ENCODE results near the gene CRYBG1. TPM values are rescaled to one million over a fixed set of nuclear protein-coding genes. Genes with fewer than 3 reads are reported as not detected.

The CRYBG1 gene
- total RNA-seq, 1 experiment from 2014 or later = 14.1 TPM

- no peak for DNase-seq (ENCODE audit: low read depth)
These were observed 59.5 kb downstream of the CRYBG1 start for GRCh38 chr6:106419900-106420613.

DNA sequence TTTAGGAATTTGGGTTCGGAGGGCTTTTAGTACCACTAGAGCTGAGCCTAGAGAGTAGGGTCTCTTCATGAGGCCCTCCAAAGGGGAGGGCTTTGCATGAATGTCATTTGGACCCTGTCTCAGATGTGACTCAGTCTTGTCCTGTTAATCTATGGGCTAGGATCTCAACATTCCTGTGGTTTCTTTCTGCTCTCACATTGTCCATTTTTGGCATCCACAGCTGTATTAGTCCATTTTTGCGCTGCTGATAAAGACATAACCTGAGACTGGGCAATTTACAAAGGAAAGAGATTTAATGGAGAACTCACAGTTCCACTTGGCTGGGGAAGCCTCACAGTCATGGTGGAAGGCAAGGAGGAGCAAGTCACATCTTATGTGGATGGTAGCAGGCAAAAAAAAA is 61.0 kb downstream of the CRYBG1 start:
- DNase-seq (ENCODE audit: low read depth) = peak; percentile 17

DNA sequence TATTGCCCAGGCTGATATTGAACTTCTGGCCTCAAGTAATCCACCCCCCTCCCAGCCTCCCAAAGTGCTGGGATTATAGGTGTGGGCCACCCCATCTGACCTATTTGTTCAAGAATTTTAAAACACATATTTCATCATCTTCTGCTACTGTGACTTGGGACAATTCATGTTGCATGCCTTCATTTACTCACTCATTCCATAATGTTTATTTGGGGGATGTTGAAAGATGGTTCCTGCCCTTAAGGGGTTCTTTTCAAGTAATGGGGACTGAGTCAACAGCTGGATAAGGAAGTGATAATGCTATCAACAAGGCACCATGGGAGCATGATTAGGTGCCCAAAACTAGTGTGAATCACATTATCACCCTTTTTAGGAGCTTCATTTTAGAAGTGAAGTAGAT is 62.0 kb downstream of the CRYBG1 start:
- no peak for DNase-seq (ENCODE audit: low read depth)

GRCh38 chr6:106425382-106425781 is 64.9 kb downstream of the CRYBG1 start:
- DNase-seq (ENCODE audit: low read depth) = no peak

- DNase-seq (ENCODE audit: low read depth) = no peak
These were observed 65.9 kb downstream of the CRYBG1 start for GRCh38 chr6:106426250-106426970.

- DNase-seq (ENCODE audit: low read depth) = no peak
These were observed 69.9 kb downstream of the CRYBG1 start for GRCh38 chr6:106430466-106430865.

- no peak for DNase-seq (ENCODE audit: low read depth)
These were observed 70.9 kb downstream of the CRYBG1 start for GRCh38 chr6:106431405-106431804.

GRCh38 chr6:106431972-106432371 is 71.5 kb downstream of the CRYBG1 start:
- DNase-seq (ENCODE audit: low read depth) = no peak

GRCh38 chr6:106434530-106434929 is 74.0 kb downstream of the CRYBG1 start:
- no peak for DNase-seq (ENCODE audit: low read depth)

GRCh38 chr6:106439459-106439858 is 78.9 kb downstream of the CRYBG1 start:
- no peak for DNase-seq (ENCODE audit: low read depth)

- DNase-seq (ENCODE audit: low read depth) = no peak
These were observed 80.0 kb downstream of the CRYBG1 start for GRCh38 chr6:106440546-106440945.

DNA sequence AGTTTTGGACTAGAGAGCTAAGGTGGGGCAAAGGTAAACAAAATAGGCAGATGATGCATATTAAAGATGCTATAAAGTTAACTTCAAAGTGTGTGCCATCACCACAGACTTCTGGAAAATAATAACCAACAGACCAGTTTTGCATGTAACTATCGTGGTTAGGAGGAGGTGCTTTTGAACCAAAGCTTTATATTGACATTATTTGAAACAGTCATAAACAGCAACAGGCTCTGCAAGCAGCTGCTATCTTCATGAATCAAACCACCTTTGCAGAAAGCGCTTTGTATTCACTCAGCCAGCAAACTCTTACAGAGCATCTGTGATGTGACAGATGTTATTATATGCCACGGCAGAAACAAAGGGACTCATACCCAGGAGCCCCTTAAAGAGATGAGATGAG is 81.9 kb downstream of the CRYBG1 start:
- DNase-seq (ENCODE audit: low read depth) = no peak

GRCh38 chr6:106444777-106445507 is 84.4 kb downstream of the CRYBG1 start:
- peak; percentile 55 for DNase-seq (ENCODE audit: low read depth)

- DNase-seq (ENCODE audit: low read depth) = no peak
These were observed 85.0 kb downstream of the CRYBG1 start for GRCh38 chr6:106445508-106445878.

DNA sequence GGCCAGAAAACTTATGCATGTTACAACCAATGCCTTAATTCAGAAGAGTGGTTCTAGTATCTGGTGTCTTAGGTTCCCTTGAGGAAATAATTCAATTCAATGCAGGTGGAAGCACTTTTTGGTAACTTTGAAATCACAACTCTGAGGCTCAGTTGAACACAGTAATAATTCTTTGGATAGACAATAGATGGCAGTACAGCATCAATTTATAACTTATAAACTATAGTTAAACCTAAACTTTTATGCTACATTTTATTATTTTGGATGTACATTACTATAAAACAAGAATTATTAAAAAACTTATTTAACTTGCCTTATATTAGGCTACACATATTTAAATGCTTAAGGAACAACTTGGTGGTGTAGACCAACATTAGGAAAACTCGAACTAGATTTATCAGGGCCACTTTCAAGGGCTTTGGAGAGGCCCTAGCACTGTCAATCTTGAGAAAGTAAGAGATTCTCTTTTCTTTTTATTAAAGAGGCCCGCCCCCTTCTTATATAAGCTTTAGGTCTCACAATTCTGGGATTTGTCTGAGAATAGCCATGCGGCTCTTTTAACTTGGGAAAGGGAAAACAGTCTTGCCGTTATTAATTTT is 85.9 kb downstream of the CRYBG1 start:
- no peak for DNase-seq (ENCODE audit: low read depth)

GRCh38 chr6:106446983-106447382 is 86.5 kb downstream of the CRYBG1 start:
- no peak for DNase-seq (ENCODE audit: low read depth)

- DNase-seq (ENCODE audit: low read depth) = no peak
These were observed 87.5 kb downstream of the CRYBG1 start for GRCh38 chr6:106448000-106448426.

DNA sequence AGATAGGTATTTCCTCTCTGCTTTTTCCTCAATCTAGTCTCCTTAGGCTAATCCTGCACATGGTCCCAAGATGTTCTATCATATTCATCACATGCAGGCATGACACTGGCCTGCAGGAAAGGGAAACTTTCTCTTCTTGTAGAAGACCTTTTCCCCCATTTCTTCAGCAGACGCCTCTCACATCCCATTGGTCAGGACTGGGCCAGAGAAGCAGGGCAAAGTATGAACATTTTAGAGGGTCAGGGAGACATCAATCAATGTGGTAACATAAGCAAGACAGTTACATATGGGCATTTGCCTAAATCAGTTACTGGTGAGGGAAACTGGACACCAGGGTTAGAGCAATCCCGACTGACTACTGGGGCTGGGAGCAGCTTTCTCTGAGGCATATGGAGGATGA is 90.1 kb downstream of the CRYBG1 start:
- no peak for DNase-seq (ENCODE audit: low read depth)

- no peak for DNase-seq (ENCODE audit: low read depth)
These were observed 90.9 kb downstream of the CRYBG1 start for GRCh38 chr6:106451439-106451838.

- no peak for DNase-seq (ENCODE audit: low read depth)
These were observed 92.1 kb downstream of the CRYBG1 start for GRCh38 chr6:106452628-106453027.

DNA sequence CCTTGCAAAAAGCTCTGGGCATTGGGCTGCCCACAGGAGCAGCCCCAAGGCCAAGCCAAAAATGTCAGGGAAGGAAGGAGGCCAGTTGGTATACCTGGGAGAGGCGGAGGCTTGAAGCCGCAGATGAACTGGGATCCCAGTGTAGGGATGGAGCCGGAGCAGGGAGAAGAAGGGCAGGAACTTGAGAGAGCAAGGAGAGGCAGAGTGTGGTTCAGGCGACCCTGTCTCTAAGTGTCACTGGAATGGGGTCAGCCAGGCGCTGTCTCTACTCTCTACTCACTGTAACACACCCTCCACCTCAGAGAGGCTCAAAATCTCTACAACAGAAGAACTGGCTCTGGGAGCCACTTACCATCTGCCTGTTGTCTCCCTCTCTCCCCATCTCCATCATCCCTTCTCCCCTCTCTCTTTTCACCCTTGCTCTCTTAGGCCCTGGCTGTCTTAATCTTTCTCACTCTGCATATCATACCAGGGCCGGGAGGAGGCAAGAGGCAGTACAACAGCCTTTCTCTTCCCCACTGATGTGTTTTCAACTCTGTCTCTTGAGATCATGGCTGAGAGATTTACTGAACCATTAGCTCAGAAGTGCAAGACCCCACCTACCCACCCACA is 93.3 kb downstream of the CRYBG1 start:
- no peak for DNase-seq (ENCODE audit: low read depth)

DNA sequence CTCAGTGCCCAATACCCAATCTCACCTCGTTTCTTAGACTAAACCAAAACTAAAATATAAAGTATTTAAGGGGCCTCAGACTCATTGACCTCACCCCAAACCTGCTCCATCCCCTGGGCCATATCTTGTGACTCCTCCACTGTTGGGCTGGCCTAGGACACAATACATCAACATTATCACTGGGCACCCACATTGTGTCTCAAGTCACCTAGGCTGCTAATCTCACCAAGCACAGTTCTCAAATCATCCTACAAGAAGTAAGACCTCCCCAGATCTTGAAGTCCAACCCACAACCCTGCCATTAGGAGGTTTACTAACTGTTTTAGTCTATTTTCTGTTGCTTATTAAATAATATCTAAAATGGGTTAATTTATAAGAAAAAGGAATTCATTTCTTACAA is 96.2 kb downstream of the CRYBG1 start:
- no peak for DNase-seq (ENCODE audit: low read depth)

Measured in Daoy (cell line).